ENCODE measurements around the gene HRG. TPM values are rescaled to one million over a fixed set of nuclear protein-coding genes. Genes with fewer than 3 reads are reported as not detected.

Gene HRG
- total and polyA plus RNA-seq, 2 of the 8 experiments (the other 6 are each of a cell fraction or from before 2014, with no cell fraction given), result 0.03 to 0.15 TPM

GRCh38 chr3:186646841-186647240 is 19.0 kb upstream of the HRG start:
- H4K91ac ChIP-seq (replicated peaks; ENCODE audit: insufficient read length, low read length), result no peak overlapping the region
- no peaks in the 10 kb centered on the region for H3K9me3 ChIP-seq (ENCODE audit: insufficient read depth in 2 of 2, low read depth in 1 of 2, low read length in 1 of 2)
- H3K4ac ChIP-seq (replicated peaks; ENCODE audit: insufficient read length, low read depth, low read length), result no peak overlapping the region
- H2AK5ac ChIP-seq (ENCODE audit: low read depth, low read length), result no peak overlapping the region
- no peak for FAIRE-seq
- no peaks in the 10 kb centered on the region for H3K79me2 ChIP-seq (ENCODE audit: control insufficient read depth in 1 of 2, insufficient read depth in 2 of 2, low read length in 2 of 2)
- ChIA-PET CTCF (ENCODE audit: partially characterized antibody) (interaction anchor here (1.0 kb wide), 1 partner anchor 30 kb away, joined by 5 read pairs; no protein-coding TSS in a partner anchor), POLR2A (ENCODE audit: partially characterized antibody) (no interaction called here)
- H3K27ac ChIP-seq (ENCODE audit: low read depth, low read length), result no peak overlapping the region
- H3K18ac ChIP-seq (ENCODE audit: extremely low read depth, low read length), result no peak overlapping the region
- H3K4me1 ChIP-seq (replicated peaks in 1 of 4; ENCODE audit: control insufficient read depth in 3 of 4, insufficient read depth in 4 of 4, low read length in 3 of 4), result peaks cover 4 to 7% (median 6%) of the 10 kb centered on the region in 4 experiments; a peak in 5 of 7 replicates
- H2BK5ac ChIP-seq (ENCODE audit: low read depth, low read length), result no peak overlapping the region
- WGBS, 2 experiments (ENCODE audit: extremely low coverage in 1 of 2, insufficient coverage in 1 of 2, insufficient read length in 1 of 2, insufficient replicate concordance in 2 of 2, low coverage in 1 of 2, low lambda C conversion rate in 2 of 2, missing lambda C conversion rate in 1 of 2), result 100% methylated on average over 1 of the region's 1 CpG; no CpG with 5 or more reads in 1 of the 2 experiments
- no peaks in the 10 kb centered on the region for H4K20me1 ChIP-seq (replicated peaks in 1 of 2; ENCODE audit: control insufficient read depth in 1 of 2, insufficient read depth in 2 of 2, low read length in 2 of 2)
- no peaks in the 10 kb centered on the region; a peak in 1 of 7 replicates for H3K27me3 ChIP-seq (replicated peaks in 1 of 4; ENCODE audit: control insufficient read depth in 3 of 4, extremely low read depth in 1 of 4, insufficient read depth in 3 of 4, low read length in 3 of 4)
- DNase-seq (ENCODE audit: low read depth in 1 of 2, low spot score in 2 of 2), result no peak
- H3K9ac ChIP-seq (replicated peaks in 1 of 4; ENCODE audit: extremely low read depth in 1 of 4, low read depth in 3 of 4, low read length in 3 of 4), result no peak overlapping the region
- no peak overlapping the region for H3K23ac ChIP-seq (ENCODE audit: insufficient read length)
- no peak overlapping the region for H4K8ac ChIP-seq (ENCODE audit: extremely low read depth, insufficient read depth, low read length)
- H2BK15ac ChIP-seq (ENCODE audit: low read length), result no peak overlapping the region
- H2AFZ ChIP-seq (ENCODE audit: low read length), result no peak overlapping the region
- H3K23me2 ChIP-seq (ENCODE audit: low read depth, low read length), result no peaks in the 10 kb centered on the region
- H2BK12ac ChIP-seq (ENCODE audit: low read depth, low read length), result no peak overlapping the region
- H3K56ac ChIP-seq (replicated peaks; ENCODE audit: insufficient read length, low read depth, low read length), result no peak overlapping the region
- H3K36me3 ChIP-seq (ENCODE audit: control insufficient read depth in 2 of 4, insufficient read depth in 4 of 4, low read length in 3 of 4), result no peaks in the 10 kb centered on the region
- H3K4me2 ChIP-seq (ENCODE audit: insufficient read depth in 1 of 2, low read depth in 2 of 2, low read length in 2 of 2), result no peak overlapping the region
- H3K14ac ChIP-seq (ENCODE audit: insufficient read length), result no peak overlapping the region
- H3K4me3 ChIP-seq (ENCODE audit: extremely low read depth in 1 of 4, insufficient read depth in 2 of 4, low read depth in 3 of 4, low read length in 4 of 4), result no peak overlapping the region
- H2BK20ac ChIP-seq (ENCODE audit: low read length), result no peak overlapping the region
- no peak overlapping the region for H2BK120ac ChIP-seq (replicated peaks; ENCODE audit: low read depth, low read length)
- H3K79me1 ChIP-seq (ENCODE audit: low read depth, low read length), result no peaks in the 10 kb centered on the region
- H4K5ac ChIP-seq (ENCODE audit: insufficient read length, low read depth, low read length), result no peak overlapping the region
- TF ChIP-seq SAP30 (IDR thresholded peaks at IDR 0.05; ENCODE audit: insufficient read depth, insufficient replicate concordance, low read length) (no peak), NRF1 (IDR thresholded peaks at IDR 0.05; ENCODE audit: low read depth, low read length) (no peak), SIN3A (conservative IDR thresholded peaks at IDR 0.05 in 1 of 2, IDR thresholded peaks at IDR 0.05 in 1 of 2; ENCODE audit: low read depth in 1 of 2, low read length in 2 of 2) (no peak), GTF2F1 (IDR thresholded peaks at IDR 0.05; ENCODE audit: borderline replicate concordance, low read depth, low read length) (no peak), CBX8 (IDR thresholded peaks at IDR 0.05; ENCODE audit: borderline replicate concordance, low read depth, low read length) (no peak), SIRT6 (IDR thresholded peaks at IDR 0.05; ENCODE audit: low read length) (no peak)
